Right ventricle myocardium superior (tissue), 1 donor: ENCODE results near the gene FAM162A. TPM values are rescaled to one million over a fixed set of nuclear protein-coding genes. Genes with fewer than 3 reads are reported as not detected.
A peak's percentile ranks its signal among the peaks of the same experiment; 100 is the strongest.
"Not testable (repeated sequence)": the region's sequence is repeated elsewhere in the genome, so short reads cannot be mapped to it uniquely, and the experiment has no call there.

Source experiments
- ATAC-seq: fragments of 200-7000 bp; cut with Tn5 transposase; one replicate; pipeline ENCODE4 v1.9.1; 2020; ENCODE audit warnings: mild to moderate bottlenecking; ENCODE audit not compliant: poor library complexity
- DNase-seq: peaks from one replicate; pipeline ENCODE4 v3.0.0-alpha.2; 2020
- intact Hi-C: fragments of 100-400 bp; cut with DNase I; formaldehyde crosslinking; loops from one replicate; pipeline ENCODE4 v1.11.2; 2022
- long read RNA-seq: library from polyadenylated mRNA; unstranded; transcript quantifications from one replicate; pipeline ENCODE4 v2.0.0, GENCODE V29; 2021
- total RNA-seq: library from RNA; stranded (reverse); fragmentation: NEBNext Ultra II Directional; extraction: Animal tissue kit (Norgen Biotek cat#: 25700); gene quantifications from one replicate; pipeline ENCODE4 v1.2.1, GENCODE V29; 2021
- donor health status: DM: no; HTN: yes; CAD: no; lungs with severe emphysema.

FAM162A gene, protein sequence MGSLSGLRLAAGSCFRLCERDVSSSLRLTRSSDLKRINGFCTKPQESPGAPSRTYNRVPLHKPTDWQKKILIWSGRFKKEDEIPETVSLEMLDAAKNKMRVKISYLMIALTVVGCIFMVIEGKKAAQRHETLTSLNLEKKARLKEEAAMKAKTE
- 144 TPM for total RNA-seq
- long read RNA-seq, transcript FAM162A-203 (5 exons, 3,052 nt), result major isoform, 142 of 151 reads
- long read RNA-seq, partial matches to known transcripts, result 2 of 151 reads
- long read RNA-seq, other reads (novel, unspliced or antisense), result 7 of 151 reads

DNA sequence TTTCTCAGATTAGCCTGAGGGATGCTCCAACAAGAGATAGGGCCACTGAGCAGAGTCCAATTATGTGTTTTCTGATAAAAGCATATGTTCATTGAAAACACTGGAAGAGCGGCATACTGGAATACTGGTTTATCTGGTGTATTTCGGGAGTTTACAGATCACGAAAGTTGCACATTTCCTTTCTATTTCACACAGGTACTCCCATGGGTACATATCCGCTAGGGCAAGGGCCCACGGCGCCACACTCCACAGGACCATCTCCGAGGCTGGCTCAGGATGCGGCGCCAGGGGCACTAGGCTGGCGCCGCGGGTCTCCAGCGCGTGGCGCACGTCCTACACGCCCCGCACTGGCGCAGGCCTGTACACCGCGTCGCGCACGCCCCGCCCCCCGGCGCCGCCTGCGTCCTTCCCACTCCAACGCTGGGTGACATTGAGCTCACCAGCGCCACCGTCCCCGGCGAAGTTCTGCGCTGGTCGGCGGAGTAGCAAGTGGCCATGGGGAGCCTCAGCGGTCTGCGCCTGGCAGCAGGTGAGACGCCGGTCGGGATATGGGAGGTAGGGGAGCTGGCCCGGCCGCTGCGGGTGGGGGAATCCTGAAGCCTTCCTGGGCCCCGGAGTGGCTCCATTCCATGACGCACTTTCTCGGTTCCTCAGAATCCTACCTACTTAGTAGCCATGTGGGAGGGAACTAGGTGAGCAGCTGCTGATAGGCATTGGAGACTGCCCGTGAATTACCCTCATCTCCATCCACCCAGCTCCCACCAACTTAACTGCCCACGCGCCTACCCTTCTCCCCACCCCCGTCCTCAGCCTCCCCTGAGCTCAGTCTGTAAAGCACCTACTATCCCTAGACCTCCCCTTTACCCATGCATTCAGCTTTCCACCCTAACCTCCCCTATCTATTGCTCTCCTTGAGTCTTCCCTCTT lies at the start of gene FAM162A:
Gene FAM162A (plus strand): TSS at position 412 of the 927 bp plus-strand sequence. CDS start 84 bp downstream, at position 496.
- DNase-seq, result peak; percentile 98
- intact Hi-C loops, result no loop called here
- ATAC-seq, result peak; percentile 98

DNA sequence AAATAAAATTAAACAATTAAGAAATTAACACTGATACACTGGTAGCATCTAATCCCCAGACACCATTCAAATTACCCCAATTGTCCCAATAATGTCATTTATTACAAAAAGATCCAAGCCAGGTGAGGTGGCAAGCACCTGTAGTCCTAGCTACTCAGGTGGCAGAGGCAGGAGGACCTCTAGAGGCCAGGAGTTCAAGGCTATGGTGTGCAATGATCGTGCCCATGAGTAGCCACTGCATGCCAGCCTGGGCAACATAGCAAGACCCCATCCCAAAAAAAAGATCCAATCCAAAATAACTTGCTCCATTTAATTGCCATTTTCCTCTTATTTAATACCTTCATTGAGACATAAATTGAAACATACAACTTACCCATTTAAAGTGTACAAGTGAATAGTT lies 41.2 kb upstream of the FAM162A start:
- intact Hi-C loops, result no loop called here
- DNase-seq, result no peak

DNA sequence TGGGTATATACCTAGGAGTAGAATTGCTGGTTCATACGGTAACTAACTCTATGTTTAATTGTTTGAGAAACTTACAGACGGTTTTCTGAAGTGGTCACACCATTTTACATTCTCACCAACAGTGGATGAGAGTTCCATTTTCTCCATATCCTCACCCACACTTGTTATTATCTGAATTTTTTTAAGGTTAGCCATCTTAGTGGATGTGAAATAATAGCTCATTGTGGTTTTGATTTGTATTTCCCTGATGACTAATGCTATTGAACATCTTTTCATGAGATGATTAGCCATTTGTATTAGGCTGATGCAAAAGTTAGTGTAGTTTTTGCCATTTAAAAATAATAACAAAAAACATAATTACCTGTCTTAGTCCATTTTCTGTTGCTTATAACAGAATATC lies 40.3 kb upstream of the FAM162A start:
- no peak for DNase-seq
- ATAC-seq, result no peak
- intact Hi-C loops, result no loop called here

More for the DNA sequence above, 41.2 kb upstream of the FAM162A start:
- ATAC-seq, result no peak

DNA sequence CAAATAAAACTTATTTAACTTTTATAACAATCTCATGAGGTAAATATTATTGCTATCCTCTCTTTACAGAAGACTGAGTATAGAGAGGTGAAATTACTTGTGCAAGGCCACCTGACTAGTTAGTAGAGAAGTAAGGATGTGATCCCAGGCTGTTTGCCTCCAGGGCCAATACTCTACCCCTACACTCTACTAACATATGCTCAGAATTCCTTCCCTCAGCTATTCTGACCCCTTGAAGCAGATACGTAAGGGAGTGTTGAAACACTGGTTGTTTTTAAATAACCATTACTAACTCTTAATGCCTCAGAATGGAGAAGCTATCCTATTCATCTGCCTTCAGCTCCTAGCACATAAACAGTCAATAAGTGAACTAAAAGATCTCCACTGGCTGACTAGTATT lies 34.8 kb upstream of the FAM162A start:
- DNase-seq (no peak), ATAC-seq (no peak)
- intact Hi-C loops, result no loop called here

DNA sequence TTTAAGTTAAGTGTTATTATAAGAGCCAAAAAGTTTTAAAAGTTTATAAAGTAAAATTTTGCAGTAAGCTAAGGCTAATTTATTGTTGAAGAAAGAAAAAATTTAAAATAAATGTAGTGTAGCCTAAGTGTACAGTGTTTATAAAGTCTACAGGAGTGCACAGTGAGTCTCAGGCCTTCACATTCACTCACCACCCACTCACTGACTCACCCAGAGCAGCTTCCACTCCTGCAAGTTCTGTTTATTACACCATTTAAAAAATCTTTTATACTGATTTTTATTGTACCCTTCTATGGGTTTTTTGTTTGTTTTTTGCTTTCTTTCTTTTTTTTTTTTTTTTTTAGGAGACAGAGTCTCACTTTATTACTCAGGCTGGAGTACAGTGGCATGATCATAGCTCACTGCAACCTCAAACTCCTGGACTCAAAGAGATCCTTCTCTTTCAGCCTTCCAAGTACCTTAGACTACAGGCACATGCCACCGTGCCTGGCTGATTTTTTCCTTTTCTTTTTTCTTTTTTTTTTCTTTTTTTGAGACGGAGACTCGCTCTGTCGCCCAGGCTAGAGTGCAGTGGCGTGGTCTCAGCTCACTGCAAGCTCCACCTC lies 33.1 kb upstream of the FAM162A start:
- ATAC-seq (no peak), DNase-seq (no peak)
- intact Hi-C loops, result no loop called here

DNA sequence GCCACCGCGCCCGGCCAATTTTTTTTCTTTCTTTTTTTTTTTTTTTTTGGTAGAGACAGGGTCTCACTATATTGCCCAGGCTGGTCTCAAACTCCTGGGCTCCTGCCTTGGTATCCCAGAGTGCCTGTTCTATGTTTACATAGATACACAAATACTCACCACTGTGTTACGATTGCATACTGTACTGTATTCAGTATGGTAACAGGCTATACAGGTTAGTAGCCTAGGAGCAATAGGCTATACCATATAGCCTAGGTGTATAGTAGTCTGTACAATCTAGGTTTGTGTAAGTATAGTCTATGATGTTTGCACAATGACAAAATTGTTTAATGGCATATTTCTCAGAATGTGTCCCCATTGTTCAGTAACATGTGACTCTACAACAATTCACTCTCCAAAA lies 32.4 kb upstream of the FAM162A start:
- intact Hi-C loops, result no loop called here
- ATAC-seq (no peak), DNase-seq (no peak)

DNA sequence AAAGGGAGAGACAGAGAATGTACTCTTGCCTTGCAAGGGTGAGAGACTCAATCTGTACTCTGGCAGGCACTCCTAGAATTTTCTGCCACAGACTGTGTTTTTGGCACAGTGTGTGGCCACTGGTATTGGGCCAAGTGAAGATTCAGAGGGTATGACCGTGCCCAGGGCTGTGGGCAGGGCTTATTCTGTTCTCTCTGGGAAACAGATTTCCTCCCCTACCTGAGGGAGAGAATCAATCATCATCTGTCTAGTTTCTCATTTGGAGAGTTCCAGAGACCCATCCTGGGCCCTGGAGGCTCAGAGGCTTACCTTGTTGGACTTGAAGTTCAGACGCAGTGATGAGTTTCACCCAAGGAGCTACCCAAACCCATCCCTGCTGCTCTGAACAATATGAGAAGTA lies 30.8 kb upstream of the FAM162A start:
- intact Hi-C loops, result no loop called here
- DNase-seq, result no peak
- ATAC-seq, result no peak

DNA sequence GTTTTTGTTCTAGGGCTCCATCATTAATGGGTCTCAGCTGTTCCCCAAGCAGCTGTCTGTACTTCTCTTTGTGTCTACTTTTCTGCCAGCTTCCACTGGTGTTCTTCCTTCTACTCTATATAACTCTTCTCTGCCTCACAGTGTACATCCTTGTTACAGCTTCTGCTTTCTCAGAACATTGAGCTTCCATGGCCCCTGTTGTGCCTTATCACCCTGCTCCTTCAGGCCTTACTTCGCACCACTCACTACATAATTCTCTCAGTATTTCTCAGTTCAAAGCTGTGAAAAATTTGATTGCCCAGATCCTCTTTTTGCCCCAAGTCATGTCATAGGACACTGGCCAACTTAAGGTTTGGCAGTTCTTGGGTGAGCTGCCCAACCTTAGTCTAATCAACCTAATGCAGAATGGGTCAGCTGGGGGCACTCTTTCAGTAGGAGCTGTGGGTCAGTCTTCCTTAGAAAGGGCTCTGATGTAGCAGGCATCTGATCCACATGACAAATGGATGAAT lies 30.0 kb upstream of the FAM162A start:
- no peak for DNase-seq
- no peak for ATAC-seq
- intact Hi-C loops, result no loop called here

- DNase-seq, result no peak
- intact Hi-C loops, result no loop called here
- no peak for ATAC-seq
These were observed 28.4 kb upstream of the FAM162A start for GRCh38 chr3:122355612-122356011.

- DNase-seq, result peak; percentile 48
- ATAC-seq, result peak; percentile 41
- intact Hi-C loops, result no loop called here
These were observed 27.6 kb upstream of the FAM162A start for GRCh38 chr3:122356402-122356801.

DNA sequence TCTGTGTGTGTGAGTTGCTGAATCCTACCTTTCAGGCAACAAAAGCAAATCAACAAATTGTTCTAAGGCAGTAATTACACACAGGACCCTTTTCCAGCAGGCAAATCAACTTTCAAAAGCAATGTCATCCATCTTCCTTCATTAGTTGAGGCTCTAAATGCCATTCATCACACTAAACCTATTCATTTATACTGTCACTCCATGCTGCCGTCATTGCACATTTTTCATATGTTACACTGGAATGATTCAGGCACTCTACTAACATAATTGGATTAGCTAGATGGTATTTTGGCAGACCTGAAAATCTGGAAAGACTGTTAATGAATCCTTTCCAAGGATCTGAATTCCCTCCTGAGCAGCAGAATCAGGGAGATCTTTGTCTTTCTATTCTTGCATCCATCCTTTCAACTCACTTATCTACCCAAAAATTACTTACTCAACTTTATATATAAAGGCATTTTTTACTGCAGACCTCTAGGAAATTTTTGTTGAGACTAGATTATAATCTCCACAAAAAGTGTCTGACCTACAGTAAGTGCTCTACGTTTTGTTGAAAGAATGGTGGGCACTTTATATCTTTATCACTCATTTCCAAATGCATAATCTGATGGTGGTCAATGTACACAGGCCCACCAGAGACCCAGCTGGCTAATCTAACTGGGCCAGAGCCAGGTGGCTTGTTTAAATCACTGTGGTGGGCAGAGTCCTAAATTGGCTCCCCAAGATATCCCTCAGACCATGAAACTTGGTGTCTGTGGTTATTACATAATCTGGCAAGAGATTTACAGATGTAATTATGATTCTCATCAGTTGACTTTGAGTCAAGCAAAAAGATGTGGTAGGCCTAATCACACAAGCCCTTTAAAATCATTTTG lies 25.9 kb upstream of the FAM162A start:
- DNase-seq (no peak), ATAC-seq (no peak)
- intact Hi-C loops, result no loop called here

DNA sequence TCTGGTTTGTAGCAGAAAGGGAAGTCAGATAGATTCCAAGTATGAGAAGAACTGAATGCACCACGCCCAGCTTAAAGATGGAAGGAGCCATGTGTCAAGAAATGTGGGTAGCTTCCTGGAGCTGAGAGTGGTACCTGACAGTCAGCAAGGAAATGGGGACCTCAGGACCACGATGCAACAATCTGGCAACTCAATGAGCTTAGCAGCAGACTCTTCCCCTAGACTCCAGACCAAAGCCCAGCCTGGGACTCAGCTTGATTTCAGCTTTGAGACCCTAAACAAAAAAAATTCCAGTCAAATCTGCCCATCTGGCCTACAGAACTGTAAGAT lies 25.3 kb upstream of the FAM162A start:
- DNase-seq, result no peak
- intact Hi-C loops, result no loop called here
- no peak for ATAC-seq

GRCh38 chr3:122362026-122362425 lies 22.0 kb upstream of the FAM162A start:
- DNase-seq (no peak), ATAC-seq (no peak)
- intact Hi-C loops, result no loop called here

- DNase-seq, result no peak
- ATAC-seq, result no peak
- intact Hi-C loops, result no loop called here
These were observed 19.5 kb upstream of the FAM162A start for GRCh38 chr3:122364490-122364889.

- no peak for ATAC-seq
- no peak for DNase-seq
- intact Hi-C loops, result no loop called here
These were observed 18.9 kb upstream of the FAM162A start for GRCh38 chr3:122365073-122365472.

DNA sequence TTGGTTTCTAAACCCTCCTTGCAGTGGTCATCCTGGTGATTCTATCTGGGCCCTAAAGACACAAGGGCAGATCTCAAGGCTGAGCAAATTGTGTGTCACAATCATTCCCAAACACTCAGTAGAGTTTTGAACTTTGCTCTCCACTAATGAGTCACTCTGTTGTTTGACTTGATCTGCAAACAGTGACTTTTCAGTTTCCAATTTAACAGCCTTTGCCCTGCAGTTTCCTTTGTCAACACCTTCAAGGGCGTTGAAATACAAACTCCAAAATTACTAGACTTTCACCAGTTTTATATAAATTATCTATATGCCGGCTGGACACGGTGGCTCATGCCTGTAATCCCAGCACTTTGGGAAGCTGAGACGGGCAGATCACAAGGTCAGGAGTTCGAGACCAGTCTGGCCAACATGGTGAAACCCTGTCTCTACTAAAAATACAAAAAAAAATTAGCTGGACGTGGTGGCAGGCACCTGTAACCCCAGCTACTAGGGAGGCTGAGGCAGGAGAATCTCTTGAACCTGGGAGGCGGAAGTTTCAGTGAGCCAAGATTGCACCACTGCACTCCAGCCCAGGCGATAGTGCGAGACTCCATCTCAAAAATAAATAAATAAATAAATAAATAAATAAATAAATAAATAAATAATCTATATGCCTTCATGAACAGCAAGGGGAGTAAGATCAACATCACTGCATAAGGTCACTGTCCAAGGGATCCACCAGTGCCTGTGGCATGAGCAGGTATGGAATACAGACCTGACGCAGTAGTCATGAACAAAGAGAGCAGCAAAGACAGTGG lies 18.2 kb upstream of the FAM162A start:
- intact Hi-C loops, DNase-seq, ATAC-seq: not testable (repeated sequence)

DNA sequence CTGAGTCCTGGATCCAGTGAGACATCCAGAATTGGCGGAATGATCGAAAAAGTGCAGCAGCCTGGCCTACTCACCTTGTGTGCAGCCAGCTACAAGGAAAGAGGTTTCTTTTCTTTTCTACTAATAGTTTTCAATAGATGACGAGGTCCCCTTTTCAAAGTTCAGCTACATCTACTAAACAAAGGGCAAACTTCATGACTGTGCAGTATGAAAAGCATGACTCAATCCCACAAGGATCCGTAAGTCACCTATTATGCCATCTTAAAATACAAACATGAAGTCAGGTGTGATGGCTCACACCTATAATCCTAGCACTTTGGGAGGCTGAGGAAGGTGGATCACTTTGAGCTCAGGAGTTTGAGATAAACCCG lies 17.6 kb upstream of the FAM162A start:
- ATAC-seq, result no peak
- intact Hi-C loops, result no loop called here
- DNase-seq, result no peak

- DNase-seq (no peak), ATAC-seq (no peak)
- intact Hi-C loops, result no loop called here
These were observed 9.9 kb upstream of the FAM162A start for GRCh38 chr3:122374034-122374433.
